ENCODE results near the gene OBP2B. TPM values are rescaled to one million over a fixed set of nuclear protein-coding genes. Genes with fewer than 3 reads are reported as not detected.

The OBP2B gene
- total RNA-seq, 1 experiment from 2014 or later: not detected

GRCh38 chr9:133182151-133182550 is 26.9 kb downstream of the OBP2B start:
- ATAC-seq: no peak

GRCh38 chr9:133181561-133181960 is 27.5 kb downstream of the OBP2B start:
- intact Hi-C loops (cut with micrococcal nuclease; ENCODE audit: unreplicated experiment): no loop called here
- POLR2A ChIA-PET: no interaction called here
- CTCF ChIA-PET: no interaction called here

More at GRCh38 chr9:133182151-133182550, 26.9 kb downstream of the OBP2B start:
- in situ Hi-C loops (cut with HindIII; ENCODE audit: low pct_unique_long_range_greater_than_20kb, low sequenced_read_pairs) (no loop called here), intact Hi-C loops (cut with micrococcal nuclease; ENCODE audit: unreplicated experiment) (no loop called here)
- ChIA-PET CTCF (no interaction called here), POLR2A (no interaction called here)
- Histone ChIP-seq H3K27me3 (ENCODE audit: control insufficient read depth, insufficient read depth, low read length) (no peaks in the 10 kb centered on the region; the same call in 1 of the 2 replicates), H3K27ac (ENCODE audit: low read length) (no peak overlapping the region), H3K9me3 (ENCODE audit: control insufficient read depth, insufficient read depth, low read depth, low read length) (no peaks in the 10 kb centered on the region), H3K4me3 (ENCODE audit: low read depth in 2 of 2, low read length in 2 of 2) (no peak overlapping the region), H3K4me1 (ENCODE audit: control insufficient read depth, insufficient read depth, low read length) (no peaks in the 10 kb centered on the region), H3K36me3 (ENCODE audit: control insufficient read depth, insufficient read depth, low read length) (no peaks in the 10 kb centered on the region)
- no TSS peak for BruUV-seq (replicated peaks)
- no peak for TF ChIP-seq REST (IDR thresholded peaks at IDR 0.05; ENCODE audit: insufficient read depth in 1 of 2, low read depth in 2 of 2, low read length in 1 of 2)
- TF ChIP-seq SIN3A (IDR thresholded peaks at IDR 0.05; ENCODE audit: borderline replicate concordance, insufficient read depth, low read depth, low read length): no peak
- TF ChIP-seq TCF7L2 (IDR thresholded peaks at IDR 0.05; ENCODE audit: low read depth, low read length): no peak
- no peak for TF ChIP-seq POLR2AphosphoS5 (IDR thresholded peaks at IDR 0.05; ENCODE audit: low read depth, low read length)
- TF ChIP-seq CTCF (IDR thresholded peaks at IDR 0.05): no peak
- DNase-seq (ENCODE audit: low read depth, low spot score): no peak

More at GRCh38 chr9:133181561-133181960, 27.5 kb downstream of the OBP2B start:
- DNase-seq (ENCODE audit: low read depth, low spot score) (no peak), ATAC-seq (no peak)
- no peaks in the 10 kb centered on the region for H3K4me1 ChIP-seq (ENCODE audit: control insufficient read depth, insufficient read depth, low read length)
- no peaks in the 10 kb centered on the region for H3K36me3 ChIP-seq (ENCODE audit: control insufficient read depth, insufficient read depth, low read length)
- no peaks in the 10 kb centered on the region for H3K9me3 ChIP-seq (ENCODE audit: control insufficient read depth, insufficient read depth, low read depth, low read length)
- TF ChIP-seq SIN3A (IDR thresholded peaks at IDR 0.05; ENCODE audit: borderline replicate concordance, insufficient read depth, low read depth, low read length) (no peak), REST (IDR thresholded peaks at IDR 0.05; ENCODE audit: insufficient read depth in 1 of 2, low read depth in 2 of 2, low read length in 1 of 2) (no peak), CTCF (IDR thresholded peaks at IDR 0.05) (no peak), POLR2AphosphoS5 (IDR thresholded peaks at IDR 0.05; ENCODE audit: low read depth, low read length) (no peak), TCF7L2 (IDR thresholded peaks at IDR 0.05; ENCODE audit: low read depth, low read length) (no peak)
- no TSS peak for BruUV-seq (replicated peaks)
- in situ Hi-C loops (cut with HindIII; ENCODE audit: low pct_unique_long_range_greater_than_20kb, low sequenced_read_pairs): no loop called here
- H3K27me3 ChIP-seq (ENCODE audit: control insufficient read depth, insufficient read depth, low read length): no peaks in the 10 kb centered on the region
- H3K27ac ChIP-seq (ENCODE audit: low read length): no peak overlapping the region
- no peak overlapping the region for H3K4me3 ChIP-seq (ENCODE audit: low read depth in 2 of 2, low read length in 2 of 2)

Data from Panc1 (cell line).